HepG2 (cell line): Measurements from ENCODE around the gene MTREX. TPM values are rescaled to one million over a fixed set of nuclear protein-coding genes. Genes with fewer than 3 reads are reported as not detected.

Source experiments
- ARHGAP35 ChIP-seq: sonication (generic); formaldehyde crosslinking; IDR thresholded peaks from 2 replicates; pipeline ENCODE4 v1.9.0; 2022; ENCODE audit warnings: mild to moderate bottlenecking, inconsistent platforms, moderate library complexity, missing genetic modification reagents, borderline replicate concordance
- ATF4 ChIP-seq, 2 experiments: fragments of 450-650 bp in 1 of 2; sonication (generic) in 1 of 2; formaldehyde crosslinking; IDR thresholded peaks; 2 replicates each; pipeline versions ENCODE4 v1.5.0 to v1.8.0; 2020 to 2022; ENCODE audit warnings: mild to moderate bottlenecking in 1 of 2, missing genetic modification reagents in 1 of 2
- CREB3 ChIP-seq: sonication (generic); formaldehyde crosslinking; IDR thresholded peaks from 2 replicates; pipeline ENCODE4 v1.5.0; 2020; ENCODE audit warnings: missing genetic modification reagents
- DDIT3 ChIP-seq: sonication (generic); formaldehyde crosslinking; IDR thresholded peaks from 2 replicates; pipeline ENCODE4 v1.4.0; 2020; ENCODE audit warnings: mild to moderate bottlenecking, missing genetic modification reagents
- HDAC1 ChIP-seq: sonication (generic); formaldehyde crosslinking; IDR thresholded peaks from 2 replicates; pipeline ENCODE4 v1.5.1; 2020; ENCODE audit warnings: mild to moderate bottlenecking, missing genetic modification reagents
- KDM6A ChIP-seq: IDR thresholded peaks from 2 replicates; pipeline ENCODE4 v1.6.1; 2016; ENCODE audit warnings: low read depth
- MTA1 ChIP-seq: sonication (generic); formaldehyde crosslinking; IDR thresholded peaks from 2 replicates; pipeline ENCODE4 v1.4.0; 2020; ENCODE audit warnings: missing genetic modification reagents, mild to moderate bottlenecking, borderline replicate concordance
- NFIB ChIP-seq: sonication (generic); formaldehyde crosslinking; IDR thresholded peaks from 2 replicates; pipeline ENCODE4 v1.9.0; 2021; ENCODE audit warnings: missing genetic modification reagents, mild to moderate bottlenecking, borderline replicate concordance
- PAF1 ChIP-seq: IDR thresholded peaks from 2 replicates; pipeline ENCODE4 v1.6.1; 2016; ENCODE audit warnings: missing genetic modification reagents, missing compliant biosample characterization
- RARA ChIP-seq: IDR thresholded peaks from 2 replicates; pipeline ENCODE4 v1.6.1; 2016; ENCODE audit warnings: missing genetic modification reagents, missing compliant biosample characterization
- RARG ChIP-seq: sonication (generic); formaldehyde crosslinking; IDR thresholded peaks from 2 replicates; pipeline ENCODE4 v1.4.0; 2020; ENCODE audit warnings: low read depth, mild to moderate bottlenecking, missing genetic modification reagents
- SP5 ChIP-seq: IDR thresholded peaks from 2 replicates; pipeline ENCODE4 v1.6.1; 2016; ENCODE audit warnings: low read depth, borderline replicate concordance
- SRSF9 ChIP-seq: fragments of 200-400 bp; formaldehyde crosslinking; IDR thresholded peaks from 2 replicates; pipeline ENCODE4 v1.6.1; 2018; ENCODE audit warnings: borderline replicate concordance, mild to moderate bottlenecking, low read depth, low read length; ENCODE audit not compliant: insufficient read depth, poor library complexity, severe bottlenecking
- TEAD2 ChIP-seq: sonication (generic); formaldehyde crosslinking; IDR thresholded peaks from 2 replicates; pipeline ENCODE4 v1.9.0; 2021; ENCODE audit warnings: missing genetic modification reagents
- TRAFD1 ChIP-seq: sonication (generic); formaldehyde crosslinking; IDR thresholded peaks from 2 replicates; pipeline ENCODE4 v1.5.1; 2020; ENCODE audit warnings: missing genetic modification reagents, mild to moderate bottlenecking, borderline replicate concordance
- USF2 ChIP-seq, 2 experiments: sonication (generic) in 1 of 2; formaldehyde crosslinking in 1 of 2; IDR thresholded peaks; 2 replicates each; pipeline versions ENCODE4 v1.5.1 to v1.6.1; 2011 to 2020; ENCODE audit warnings: borderline replicate concordance in 1 of 2, low read depth in 1 of 2, low read length in 1 of 2, mild to moderate bottlenecking in 1 of 2, missing genetic modification reagents in 1 of 2, moderate library complexity in 1 of 2
- YEATS2 ChIP-seq: sonication (generic); formaldehyde crosslinking; IDR thresholded peaks from 2 replicates; pipeline ENCODE4 v1.4.0; 2020; ENCODE audit warnings: missing genetic modification reagents, borderline replicate concordance
- ZMYM3 ChIP-seq: sonication (generic); formaldehyde crosslinking; IDR thresholded peaks from 2 replicates; pipeline ENCODE4 v1.5.1; 2020; ENCODE audit warnings: mild to moderate bottlenecking, missing genetic modification reagents
- ZNF317 ChIP-seq: sonication (generic); formaldehyde crosslinking; IDR thresholded peaks from 2 replicates; pipeline ENCODE4 v1.5.0; 2020; ENCODE audit warnings: mild to moderate bottlenecking, missing genetic modification reagents
- ZNF510 ChIP-seq: sonication (generic); formaldehyde crosslinking; IDR thresholded peaks from 2 replicates; pipeline ENCODE4 v1.4.0; 2020; ENCODE audit warnings: low read depth, mild to moderate bottlenecking, missing genetic modification reagents
- ZNF607 ChIP-seq: sonication (generic); formaldehyde crosslinking; IDR thresholded peaks from 2 replicates; pipeline ENCODE4 v1.5.1; 2020; ENCODE audit warnings: missing genetic modification reagents, mild to moderate bottlenecking, borderline replicate concordance
- ZNF614 ChIP-seq: IDR thresholded peaks from 2 replicates; pipeline ENCODE4 v1.6.1; 2018; ENCODE audit warnings: missing biosample characterization, missing genetic modification reagents, inconsistent platforms, borderline replicate concordance
- ZNF746 ChIP-seq: sonication (generic); formaldehyde crosslinking; IDR thresholded peaks from 2 replicates; pipeline ENCODE4 v1.8.0; 2022; ENCODE audit warnings: mild to moderate bottlenecking, missing genetic modification reagents
- ZNF75D ChIP-seq: sonication (generic); formaldehyde crosslinking; IDR thresholded peaks from 2 replicates; pipeline ENCODE4 v1.8.1; 2023; ENCODE audit warnings: missing genetic modification reagents, mild to moderate bottlenecking, borderline replicate concordance
- polyA plus RNA-seq, 8 experiments: library from polyadenylated mRNA; depleted of rRNA in 3 of 8; stranded (reverse) in 7 of 8; unstranded in 1 of 8; fragments of >200 nt; fragmentation: Illumina TruSeq in 4 of 8; extraction: Trizol in 4 of 8; gene quantifications; 2 replicates each; pipeline versions ENCODE4 v1.2.1 to v1.2.3, GENCODE V29; 2011 to 2016; ENCODE audit warnings: low read depth in 4 of 8, missing spikeins in 1 of 8, mixed read lengths in 1 of 8; ENCODE audit not compliant: insufficient read depth in 1 of 8
- total RNA-seq, 5 experiments: library from RNA; depleted of rRNA; stranded (reverse); fragments of >200 nt; fragmentation: Illumina TruSeq; extraction: Trizol; gene quantifications; 2 replicates each; pipeline ENCODE4 v1.2.3, GENCODE V29; 2016; ENCODE audit warnings: low read depth in 1 of 5

The MTREX gene
- total and polyA plus RNA-seq, 2 of the 13 experiments (the other 11 are each of a cell fraction or from before 2014, with no cell fraction given) = 16.4 to 91.5 TPM

GRCh38 chr5:55429613-55430253 is 121.9 kb downstream of the MTREX start (continued):
- no peak for TF ChIP-seq TRAFD1 (CRISPR knock-in tag)
- TF ChIP-seq ARHGAP35 (CRISPR knock-in tag) = no peak
- TF ChIP-seq TEAD2 (CRISPR knock-in tag) = no peak
- TF ChIP-seq MTA1 = peak; percentile 65; the same call in 1 of the 2 replicates
- TF ChIP-seq ZNF510 (CRISPR knock-in tag) = no peak
- TF ChIP-seq SP5 = 0 out of 2 replicates have a peak, but pooled peaks have one; percentile 21
- TF ChIP-seq NFIB (CRISPR knock-in tag) = peak; percentile 58; the same call in 1 of the 2 replicates
- no peak for TF ChIP-seq RARG (CRISPR knock-in tag)
- TF ChIP-seq PAF1 (CRISPR knock-in tag) = no peak
- TF ChIP-seq ZNF607 (CRISPR knock-in tag) = no peak
- no peak for TF ChIP-seq RARA
- no peak for TF ChIP-seq ZNF746 (CRISPR knock-in tag)
- no peak for TF ChIP-seq KDM6A (CRISPR knock-in tag)
- TF ChIP-seq DDIT3 (CRISPR knock-in tag) = no peak
- no peak for TF ChIP-seq HDAC1 (CRISPR knock-in tag)
- TF ChIP-seq ATF4 (CRISPR knock-in tag; IDR thresholded peaks at IDR 0.05) = no peak
- TF ChIP-seq ZMYM3 (CRISPR knock-in tag) = peak; percentile 66
- TF ChIP-seq ZNF317 (CRISPR knock-in tag) = no peak
- TF ChIP-seq ZNF75D = no peak
- TF ChIP-seq USF2 (IDR thresholded peaks at IDR 0.05; ENCODE audit: low read depth, low read length) = no peak
- no peak for TF ChIP-seq USF2 (CRISPR knock-in tag; IDR thresholded peaks at IDR 0.05; ENCODE audit: borderline replicate concordance)
- TF ChIP-seq SRSF9 = no peak
- TF ChIP-seq ZNF614 (CRISPR knock-in tag) = peak; percentile 49; the same call in 1 of the 2 replicates
- no peak for TF ChIP-seq YEATS2 (CRISPR knock-in tag)
- no peak for TF ChIP-seq CREB3 (CRISPR knock-in tag)
